Activated naive CD8-positive, alpha-beta T cell treated with anti-CD3 and anti-CD28 coated beads, Interleukin-2, amount 10 ng/mL, durations not matched to agents 7 days and 5 days (primary cell): Measurements from ENCODE around the gene SUCLG2. TPM values are rescaled to one million over a fixed set of nuclear protein-coding genes. Genes with fewer than 3 reads are reported as not detected.

ENCODE experiments used
- ATAC-seq: fragments of 150-1000 bp; cut with Tn5 transposase; one replicate; pipeline ENCODE4 v1.10.0; 2021; ENCODE audit warnings: low read depth, moderate library complexity
- POLR2A ChIA-PET: fragments of 350-600 bp; sonication (Branson Sonifier 250); formaldehyde crosslinking; loops from one replicate; lab custom pipeline; 2021; ENCODE audit warnings: antibody characterized with exemption; lab: Charles Lee
- DNase-seq: peaks from one replicate; pipeline ENCODE4 v3.0.0; 2021
- H3K27ac Mint-ChIP-seq: one replicate; pipeline ENCODE4 v1.8.0; 2022; ENCODE audit warnings: mild to moderate bottlenecking, mixed read lengths
- H3K27me3 Mint-ChIP-seq: one replicate; pipeline ENCODE4 v1.8.0; 2022; ENCODE audit warnings: mild to moderate bottlenecking, moderate library complexity, mixed read lengths
- H3K36me3 Mint-ChIP-seq: one replicate; pipeline ENCODE4 v1.8.0; 2021; ENCODE audit warnings: mild to moderate bottlenecking, mixed read lengths
- H3K4me1 Mint-ChIP-seq: one replicate; pipeline ENCODE4 v1.8.0; 2021; ENCODE audit warnings: mixed read lengths
- H3K4me3 Mint-ChIP-seq: one replicate; pipeline ENCODE4 v1.8.0; 2022; ENCODE audit warnings: mild to moderate bottlenecking, moderate library complexity, mixed read lengths
- H3K9me3 Mint-ChIP-seq: one replicate; pipeline ENCODE4 v1.8.0; 2021; ENCODE audit warnings: mixed read lengths
- total RNA-seq, 2 experiments: library from RNA; stranded (reverse); gene quantifications; one replicate each; pipeline ENCODE4 v1.2.3, GENCODE V29; 2021

The SUCLG2 gene
- 10 to 100 TPM; 64.0 to 68.2 TPM for total RNA-seq

DNA sequence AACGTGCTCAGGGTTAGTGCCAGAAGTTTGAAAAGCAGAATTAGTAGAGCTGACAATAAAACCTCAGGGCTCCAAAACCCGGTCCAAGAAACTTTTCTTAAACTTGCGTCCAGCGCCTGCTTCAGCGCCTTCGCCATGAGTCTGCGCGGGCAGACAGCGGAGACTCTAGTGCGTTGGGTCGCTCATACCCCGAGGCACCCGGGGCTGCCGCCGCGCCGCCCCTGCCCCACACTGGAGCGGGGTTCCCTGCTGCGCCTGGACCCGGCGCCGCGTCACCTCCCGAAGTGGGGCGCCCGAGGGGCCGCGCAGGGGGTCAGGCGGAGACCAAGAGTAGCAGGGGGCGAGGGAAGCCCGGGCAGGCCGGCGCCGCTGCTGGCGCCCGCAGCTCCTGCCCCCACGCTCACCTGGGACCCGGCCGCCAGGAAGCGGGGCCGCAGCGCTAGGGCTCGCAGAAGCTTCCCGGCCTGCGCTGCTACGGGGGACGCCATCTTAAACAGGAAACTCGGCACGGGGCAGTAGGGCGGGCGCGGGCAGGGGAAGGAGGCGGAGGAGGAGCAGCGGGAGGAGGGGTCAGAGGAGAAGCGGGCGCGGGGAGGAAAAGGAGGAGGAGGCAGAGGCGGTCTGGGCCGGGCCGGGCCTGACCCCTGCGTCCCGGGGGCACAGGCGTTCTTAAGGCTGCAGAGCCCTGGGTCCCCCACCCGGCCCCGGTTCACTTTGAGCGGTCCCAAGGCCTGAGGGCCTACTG is at the start of gene SUCLG2:
Gene SUCLG2 (minus strand): TSS at position 514 of the 745 bp plus-strand sequence. CDS start 26 bp downstream, at position 488.
- peak within 1 kb of the TSS; percentile 78 for H3K4me3 Mint-ChIP-seq
- DNase-seq (peak; percentile 83), ATAC-seq (peak; percentile 62)
- peaks cover 17% of the 10 kb centered on the region for H3K9me3 Mint-ChIP-seq
- H3K27me3 Mint-ChIP-seq, result no peaks in the 10 kb centered on the region
- POLR2A ChIA-PET, result interaction anchor here (0.9 to 5.3 kb wide), 9 partner anchors 13 to 656 kb away, joined by 3 to 28 read pairs (median 5); partner anchors contain the start of gene KBTBD8
- peak within 1 kb of the TSS; percentile 92 for H3K27ac Mint-ChIP-seq
- peaks cover 46% of the 10 kb centered on the region for H3K4me1 Mint-ChIP-seq
- H3K36me3 Mint-ChIP-seq, result peaks cover 63% of the 10 kb centered on the region

- Mint-ChIP-seq H3K36me3 (peaks cover 8% of the 10 kb centered on the region), H3K27me3 (no peaks in the 10 kb centered on the region), H3K4me3 (no peak overlapping the region), H3K27ac (no peak overlapping the region), H3K9me3 (peaks cover 1% of the 10 kb centered on the region), H3K4me1 (peaks cover 1% of the 10 kb centered on the region)
- POLR2A ChIA-PET, result no interaction called here
- ATAC-seq (no peak), DNase-seq (no peak)
These were observed 46.2 kb upstream of the SUCLG2 start for GRCh38 chr3:67700596-67700995.

DNA sequence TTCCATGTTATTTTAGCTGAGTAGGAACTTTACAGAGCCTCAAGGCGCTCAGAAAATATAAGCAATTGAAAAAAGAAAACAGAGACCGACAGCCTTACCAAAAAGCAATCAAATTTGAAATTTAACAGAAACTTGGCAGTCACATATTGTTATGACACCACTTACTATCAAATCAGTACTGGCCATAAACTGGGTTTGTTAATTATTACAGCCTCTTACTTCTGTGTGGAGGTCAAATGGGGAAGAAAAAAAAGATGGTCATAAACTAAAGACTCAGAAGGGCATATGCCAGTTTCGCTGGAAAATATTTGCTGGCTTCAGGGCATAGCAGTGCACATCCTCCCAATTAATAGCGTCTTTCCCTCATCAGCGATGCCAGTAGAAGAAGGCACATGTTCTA is 45.5 kb upstream of the SUCLG2 start:
- DNase-seq (no peak), ATAC-seq (no peak)
- Mint-ChIP-seq H3K4me3 (no peak overlapping the region), H3K27me3 (no peaks in the 10 kb centered on the region), H3K27ac (no peak overlapping the region), H3K9me3 (peaks cover 1% of the 10 kb centered on the region), H3K36me3 (peaks cover 8% of the 10 kb centered on the region), H3K4me1 (peaks cover 1% of the 10 kb centered on the region)
- POLR2A ChIA-PET, result no interaction called here

DNA sequence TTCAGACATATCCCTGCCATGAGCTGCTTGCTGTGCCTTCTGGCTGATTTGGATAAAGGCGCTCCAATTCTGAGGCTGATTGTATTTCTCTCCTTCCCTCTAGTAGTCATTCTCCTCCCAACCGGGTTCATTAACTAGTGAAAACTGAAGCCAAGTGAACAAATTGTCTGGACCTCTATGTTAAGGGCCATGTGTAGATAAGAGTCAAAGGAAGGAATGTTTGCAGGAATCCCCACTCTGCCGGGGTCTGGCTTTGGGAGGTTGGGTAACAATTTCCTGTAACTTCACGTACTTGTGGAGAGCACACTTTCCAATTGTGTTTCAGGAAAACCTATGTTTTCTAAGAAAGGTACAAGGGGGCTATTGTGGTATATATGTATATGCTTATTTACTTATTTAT is 38.2 kb upstream of the SUCLG2 start:
- Mint-ChIP-seq H3K36me3 (peaks cover 26% of the 10 kb centered on the region), H3K4me3 (no peak overlapping the region), H3K27me3 (no peaks in the 10 kb centered on the region), H3K4me1 (peaks cover 3% of the 10 kb centered on the region), H3K27ac (no peak overlapping the region), H3K9me3 (peaks cover 7% of the 10 kb centered on the region)
- POLR2A ChIA-PET, result no interaction called here
- ATAC-seq (no peak), DNase-seq (no peak)

DNA sequence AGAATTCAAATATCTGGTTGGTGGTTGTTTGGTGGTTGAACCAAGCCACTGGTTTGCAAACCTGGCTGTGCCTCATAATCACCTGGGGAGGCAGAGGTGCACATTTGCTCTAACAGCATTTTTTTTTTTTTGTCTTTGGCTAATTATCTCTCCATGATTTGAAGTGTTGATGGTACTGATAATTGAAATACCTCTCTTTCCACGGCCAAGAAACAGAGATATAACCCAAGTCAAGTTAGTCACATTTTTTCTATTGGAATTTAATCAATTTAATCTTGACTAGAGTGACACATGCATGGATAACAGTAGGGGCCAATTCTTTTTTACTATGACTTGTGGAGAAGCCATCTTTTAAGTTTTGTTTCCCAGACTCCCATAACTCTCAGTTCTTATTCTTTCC is 37.5 kb upstream of the SUCLG2 start:
- DNase-seq (no peak), ATAC-seq (no peak)
- peaks cover 26% of the 10 kb centered on the region for H3K36me3 Mint-ChIP-seq
- POLR2A ChIA-PET, result interaction anchor here (2.3 kb wide), 1 partner anchor 37 kb away, joined by 9 read pairs; the partner anchor contains the start of gene SUCLG2
- no peaks in the 10 kb centered on the region for H3K27me3 Mint-ChIP-seq
- H3K27ac Mint-ChIP-seq, result no peak overlapping the region
- H3K4me3 Mint-ChIP-seq, result no peak overlapping the region
- peaks cover 8% of the 10 kb centered on the region for H3K9me3 Mint-ChIP-seq
- H3K4me1 Mint-ChIP-seq, result peaks cover 3% of the 10 kb centered on the region

DNA sequence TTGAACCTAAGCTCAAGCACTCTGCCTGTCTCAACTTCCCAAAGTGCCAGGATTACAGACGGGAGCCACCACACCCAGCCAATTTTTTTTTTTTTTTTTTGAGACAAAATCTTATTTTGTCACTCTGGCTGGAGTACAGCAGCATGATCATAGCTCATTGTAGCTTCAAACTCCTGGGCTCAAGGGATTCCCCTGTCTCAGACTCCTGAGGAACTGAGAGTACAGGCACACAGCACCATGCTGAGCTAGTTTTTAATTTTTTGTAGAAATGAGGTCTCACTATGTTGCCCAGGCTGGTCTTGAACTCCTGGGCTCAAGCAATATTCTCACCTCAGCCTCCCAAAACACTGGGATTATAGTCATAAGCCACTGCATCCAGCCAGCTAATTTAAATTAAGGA is 36.8 kb upstream of the SUCLG2 start:
- POLR2A ChIA-PET, result interaction anchor here (2.3 kb wide), 1 partner anchor 37 kb away, joined by 9 read pairs; the partner anchor contains the start of gene SUCLG2
- DNase-seq (no peak), ATAC-seq (no peak)
- Mint-ChIP-seq H3K27me3 (no peaks in the 10 kb centered on the region), H3K36me3 (peaks cover 27% of the 10 kb centered on the region), H3K27ac (no peak overlapping the region), H3K4me3 (no peak overlapping the region), H3K4me1 (peaks cover 6% of the 10 kb centered on the region), H3K9me3 (peaks cover 9% of the 10 kb centered on the region)

- ATAC-seq, result no peak
- Mint-ChIP-seq H3K9me3 (peaks cover 9% of the 10 kb centered on the region), H3K4me1 (peaks cover 15% of the 10 kb centered on the region), H3K27me3 (no peaks in the 10 kb centered on the region), H3K27ac (no peak overlapping the region), H3K4me3 (no peak overlapping the region), H3K36me3 (peaks cover 27% of the 10 kb centered on the region)
- POLR2A ChIA-PET, result interaction anchor here (2.3 kb wide), 1 partner anchor 35 kb away, joined by 9 read pairs; the partner anchor contains the start of gene SUCLG2
- DNase-seq, result no peak
These were observed 35.4 kb upstream of the SUCLG2 start for GRCh38 chr3:67689806-67690205.

DNA sequence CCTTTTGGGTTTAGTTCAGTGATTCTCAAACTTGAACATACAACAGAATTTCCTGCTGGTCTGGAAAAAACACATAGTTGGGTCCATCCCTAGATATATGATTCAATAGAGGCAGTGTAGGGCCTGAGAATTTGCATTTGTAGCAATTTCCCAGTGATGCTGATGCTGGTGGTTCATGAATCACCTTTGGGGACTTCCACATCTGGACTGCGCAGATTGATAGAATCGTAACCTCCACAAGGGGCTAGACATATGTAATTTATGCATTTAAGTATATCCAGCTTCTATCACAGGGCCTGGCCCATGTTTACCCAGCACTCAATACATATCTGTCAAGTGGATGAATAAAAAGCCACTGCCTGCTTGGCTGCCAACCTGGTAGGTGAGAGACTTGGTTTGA is 33.8 kb upstream of the SUCLG2 start:
- Mint-ChIP-seq H3K36me3 (peaks cover 27% of the 10 kb centered on the region), H3K4me1 (peaks cover 26% of the 10 kb centered on the region), H3K27me3 (no peaks in the 10 kb centered on the region), H3K9me3 (peaks cover 6% of the 10 kb centered on the region), H3K27ac (no peak overlapping the region), H3K4me3 (no peak overlapping the region)
- DNase-seq, result no peak
- ATAC-seq, result no peak
- POLR2A ChIA-PET, result no interaction called here

DNA sequence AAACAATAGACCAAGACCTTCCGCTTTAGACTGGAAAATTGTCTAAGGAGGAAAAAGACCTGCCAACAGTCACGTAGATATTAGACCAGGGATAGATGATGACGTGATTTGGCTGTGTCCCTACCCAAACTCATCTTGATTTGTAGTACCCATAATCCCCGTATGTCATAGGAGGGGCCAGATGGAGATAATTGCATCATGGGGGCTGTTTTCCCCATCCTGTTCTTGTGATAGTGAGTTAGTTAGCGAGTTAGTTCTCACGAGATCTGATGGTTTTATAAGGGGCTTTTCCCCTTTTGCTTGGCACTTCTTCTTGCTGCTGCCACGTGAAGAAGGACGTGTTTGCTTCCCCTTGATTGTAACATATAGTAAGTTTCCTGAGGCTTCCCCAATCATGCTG is 31.7 kb upstream of the SUCLG2 start:
- Mint-ChIP-seq H3K36me3 (peaks cover 25% of the 10 kb centered on the region), H3K4me3 (peak overlapping the region; percentile 52), H3K27me3 (no peaks in the 10 kb centered on the region), H3K27ac (peak overlapping the region; percentile 74), H3K4me1 (peaks cover 26% of the 10 kb centered on the region), H3K9me3 (peaks cover 4% of the 10 kb centered on the region)
- no peak for DNase-seq
- POLR2A ChIA-PET, result no interaction called here
- peak; percentile 20 for ATAC-seq

DNA sequence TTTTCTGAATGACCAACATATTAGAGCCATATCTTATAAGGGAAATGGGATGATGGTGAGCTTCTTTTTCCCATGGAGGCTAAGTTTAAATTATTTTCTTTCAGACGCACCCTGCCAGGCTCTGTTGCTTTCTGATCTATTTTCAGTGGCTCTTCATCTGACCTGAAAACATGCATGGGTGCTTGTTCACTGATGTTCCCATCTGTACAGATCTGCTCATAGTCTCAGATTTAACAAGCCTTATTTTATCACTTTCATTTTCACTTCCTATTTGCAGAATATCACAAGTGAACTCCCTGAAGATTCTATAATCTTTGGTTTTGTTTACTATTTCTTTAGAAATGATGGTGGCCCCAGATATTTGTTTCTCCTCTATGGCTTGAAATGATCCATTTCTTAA is 31.1 kb upstream of the SUCLG2 start:
- DNase-seq (no peak), ATAC-seq (peak; percentile 89)
- peaks cover 26% of the 10 kb centered on the region for H3K4me1 Mint-ChIP-seq
- H3K36me3 Mint-ChIP-seq, result peaks cover 24% of the 10 kb centered on the region
- POLR2A ChIA-PET, result interaction anchor here (1.0 to 1.1 kb wide), 2 partner anchors 10 to 30 kb away, joined by 3 to 5 read pairs; no protein-coding TSS in a partner anchor
- H3K4me3 Mint-ChIP-seq, result peak overlapping the region; percentile 52
- peak overlapping the region; percentile 74 for H3K27ac Mint-ChIP-seq
- H3K9me3 Mint-ChIP-seq, result peaks cover 2% of the 10 kb centered on the region
- H3K27me3 Mint-ChIP-seq, result no peaks in the 10 kb centered on the region

GRCh38 chr3:67684211-67684610 is 29.8 kb upstream of the SUCLG2 start:
- H3K27ac Mint-ChIP-seq, result peak overlapping the region; percentile 59
- POLR2A ChIA-PET, result interaction anchor here (2.1 kb wide), 1 partner anchor 29 kb away, joined by 8 read pairs; the partner anchor contains the start of gene SUCLG2
- no peak overlapping the region for H3K4me3 Mint-ChIP-seq
- peaks cover 20% of the 10 kb centered on the region for H3K36me3 Mint-ChIP-seq
- DNase-seq (no peak), ATAC-seq (no peak)
- H3K9me3 Mint-ChIP-seq, result peaks cover 2% of the 10 kb centered on the region
- peaks cover 26% of the 10 kb centered on the region for H3K4me1 Mint-ChIP-seq
- no peaks in the 10 kb centered on the region for H3K27me3 Mint-ChIP-seq

DNA sequence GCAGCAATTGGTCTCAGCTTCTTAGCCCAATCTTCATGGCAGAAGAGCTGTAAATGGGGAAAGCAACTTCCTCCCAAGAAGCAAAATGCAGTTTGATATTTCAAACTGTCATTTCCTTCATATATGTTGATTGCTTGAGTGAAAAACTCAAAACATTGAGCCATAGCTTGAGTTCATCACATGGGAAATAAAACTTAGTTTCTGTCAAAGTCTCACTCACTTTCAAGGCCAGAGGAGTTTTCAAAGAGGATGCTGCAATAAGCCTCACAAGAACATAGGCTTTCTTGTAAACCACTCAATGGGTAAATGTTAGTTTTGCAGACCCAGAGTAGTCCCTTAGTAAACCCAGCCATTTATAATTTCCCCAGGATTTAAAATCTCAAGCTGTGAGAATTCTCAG is 29.1 kb upstream of the SUCLG2 start:
- peaks cover 2% of the 10 kb centered on the region for H3K9me3 Mint-ChIP-seq
- POLR2A ChIA-PET, result interaction anchor here (0.7 to 2.1 kb wide), 2 partner anchors 28 to 125 kb away, joined by 7 to 8 read pairs; partner anchors contain the start of gene SUCLG2
- DNase-seq, result no peak
- peak; percentile 20 for ATAC-seq
- peak overlapping the region; percentile 67 for H3K27ac Mint-ChIP-seq
- H3K27me3 Mint-ChIP-seq, result no peaks in the 10 kb centered on the region
- peaks cover 22% of the 10 kb centered on the region for H3K36me3 Mint-ChIP-seq
- peaks cover 32% of the 10 kb centered on the region for H3K4me1 Mint-ChIP-seq
- no peak overlapping the region for H3K4me3 Mint-ChIP-seq

GRCh38 chr3:67678665-67679064 is 24.3 kb upstream of the SUCLG2 start:
- Mint-ChIP-seq H3K4me3 (no peak overlapping the region), H3K27me3 (no peaks in the 10 kb centered on the region), H3K36me3 (peaks cover 24% of the 10 kb centered on the region), H3K4me1 (peaks cover 17% of the 10 kb centered on the region), H3K27ac (peak overlapping the region; percentile 28), H3K9me3 (peaks cover 8% of the 10 kb centered on the region)
- POLR2A ChIA-PET, result no interaction called here
- peak; percentile 67 for ATAC-seq
- DNase-seq, result no peak

DNA sequence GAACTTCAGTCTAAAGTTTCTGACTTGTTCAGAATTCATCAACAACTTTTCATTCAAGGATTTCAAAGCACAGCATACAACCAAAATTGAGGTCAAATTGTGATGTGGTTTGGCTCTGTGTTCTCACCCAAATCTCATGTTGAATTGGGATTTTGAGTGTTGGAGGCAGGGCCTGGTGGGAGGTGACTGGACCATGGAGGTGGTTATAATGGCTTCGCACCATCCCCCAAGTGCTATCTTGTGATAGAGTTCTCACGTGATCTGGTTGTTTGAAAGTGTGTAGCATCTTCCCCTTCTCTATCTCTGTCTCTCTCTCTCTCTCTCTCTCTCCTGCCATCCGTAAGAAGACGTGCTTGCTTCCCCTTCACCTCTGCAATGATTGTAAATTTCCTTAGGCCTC is 19.6 kb upstream of the SUCLG2 start:
- POLR2A ChIA-PET, result no interaction called here
- no peaks in the 10 kb centered on the region for H3K27me3 Mint-ChIP-seq
- peaks cover 21% of the 10 kb centered on the region for H3K36me3 Mint-ChIP-seq
- DNase-seq, result no peak
- no peak for ATAC-seq
- H3K9me3 Mint-ChIP-seq, result peaks cover 10% of the 10 kb centered on the region
- peaks cover 11% of the 10 kb centered on the region for H3K4me1 Mint-ChIP-seq
- no peak overlapping the region for H3K4me3 Mint-ChIP-seq
- no peak overlapping the region for H3K27ac Mint-ChIP-seq
